GM13977 (cell line): ENCODE measurements around the gene NF1.

Source experiments
- DNase-seq: peaks from one replicate; pipeline ENCODE4 v3.0.0; 2012; ENCODE audit warnings: low spot score
- CTCF ChIP-seq: IDR thresholded peaks from 2 replicates; pipeline ENCODE4 v1.5.1; 2012; ENCODE audit warnings: mild to moderate bottlenecking, control low read depth; ENCODE audit not compliant: insufficient read depth; ENCODE audit errors: extremely low read depth, missing control alignments
- in situ Hi-C: fragments of 300-500 bp; cut with MboI; formaldehyde crosslinking; loops from one replicate; pipeline ENCODE4 v1.12.0; 2022; ENCODE audit warnings: low sequenced_read_pairs, low pct_unique_long_range_greater_than_20kb, mixed read lengths, inconsistent platforms; ENCODE audit not compliant: unreplicated experiment

NF1 gene

GRCh38 chr17:31126318-31126717 is 31.5 kb downstream of the NF1 start:
- TF ChIP-seq CTCF, result no peak
- no peak for DNase-seq
- in situ Hi-C loops, result no loop called here

- in situ Hi-C loops, result no loop called here
- DNase-seq, result no peak
- TF ChIP-seq CTCF, result no peak
Observed at GRCh38 chr17:31128241-31128640, 33.5 kb downstream of the NF1 start.

- in situ Hi-C loops, result no loop called here
- TF ChIP-seq CTCF, result no peak
- DNase-seq, result no peak
Observed at GRCh38 chr17:31130286-31131224, 35.8 kb downstream of the NF1 start.

- in situ Hi-C loops, result no loop called here
- TF ChIP-seq CTCF, result no peak
- no peak for DNase-seq
Observed at GRCh38 chr17:31131299-31131698, 36.5 kb downstream of the NF1 start.

- TF ChIP-seq CTCF, result no peak
- in situ Hi-C loops, result no loop called here
- no peak for DNase-seq
Observed at GRCh38 chr17:31132977-31133376, 38.2 kb downstream of the NF1 start.

- in situ Hi-C loops, result no loop called here
Observed at GRCh38 chr17:31134576-31134975, 39.8 kb downstream of the NF1 start.

More at GRCh38 chr17:31134576-31134975, 39.8 kb downstream of the NF1 start:
- no peak for DNase-seq
- no peak for TF ChIP-seq CTCF
